Breast epithelium (tissue), 4 donors: ENCODE data around the gene UGT1A3. TPM values are rescaled to one million over a fixed set of nuclear protein-coding genes. Genes with fewer than 3 reads are reported as not detected.

ENCODE experiments used
- DNase-seq, 2 donors: peaks; one replicate each; pipeline ENCODE4 v3.0.0-alpha.2; 2019; ENCODE audit warnings: low spot score in 2 of 2
- H3K27ac ChIP-seq, 2 donors: fragments of 200-600 bp; sonication (generic) in 1 of 2; one replicate each; pipeline ENCODE4 v1.5.1; 2016 to 2019; ENCODE audit warnings: mild to moderate bottlenecking in 1 of 2
- H3K27me3 ChIP-seq, 2 donors: fragments of 200-600 bp; sonication (generic) in 1 of 2; one replicate each; pipeline versions ENCODE4 v1.5.1 to v1.6.0; 2017 to 2019; ENCODE audit warnings: control low read depth in 1 of 2, mild to moderate bottlenecking in 1 of 2
- H3K36me3 ChIP-seq: fragments of 200-600 bp; one replicate; pipeline ENCODE4 v1.5.1; 2019
- H3K4me1 ChIP-seq, 2 donors: fragments of 200-600 bp; sonication (generic); one replicate each; pipeline ENCODE4 v1.5.1; 2016 to 2019; ENCODE audit warnings: control low read depth in 1 of 2
- H3K4me3 ChIP-seq, 3 donors: fragments of 200-600 bp; sonication (generic); 1 replicate in 2 of 3; 2 replicates in 1 of 3; pipeline ENCODE4 v1.5.1; 2016 to 2019; ENCODE audit warnings: mild to moderate bottlenecking in 3 of 3, moderate library complexity in 2 of 3
- H3K9me3 ChIP-seq, 2 donors: fragments of 200-600 bp; sonication (generic) in 1 of 2; one replicate each; pipeline ENCODE4 v1.5.1; 2016 to 2019; ENCODE audit warnings: control low read depth in 1 of 2
- POLR2A ChIP-seq: fragments of 450-650 bp; IDR thresholded peaks from one replicate; pipeline ENCODE4 v1.6.1; 2016; ENCODE audit warnings: antibody characterized with exemption, mild to moderate bottlenecking, moderate library complexity
- POLR2AphosphoS5 ChIP-seq, 3 donors: sonication (generic); formaldehyde crosslinking; IDR thresholded peaks; one replicate each; pipeline ENCODE4 v1.6.1; 2017; ENCODE audit warnings: antibody characterized with exemption in 3 of 3
- intact Hi-C: fragments of 100-400 bp; cut with DNase I; formaldehyde crosslinking; loops from one replicate; pipeline ENCODE4 v1.15.1; 2023; ENCODE audit warnings: low total_unique reads
- total RNA-seq, 3 donors: library from RNA; depleted of rRNA; stranded (reverse); fragments of >200 nt; gene quantifications; one replicate each; pipeline ENCODE4 v1.1.0, GENCODE V29; 2016
- TF ChIP-seq, protein P1 (sequence below), 3 donors: fragments of 450-650 bp; IDR thresholded peaks; one replicate each; pipeline ENCODE4 v1.5.1; 2016 to 2017; ENCODE audit warnings: antibody characterized with exemption in 3 of 3, mild to moderate bottlenecking in 3 of 3, moderate library complexity in 3 of 3

The UGT1A3 gene
- total RNA-seq, 3 donors from 2014 or later: 0.16 TPM; not detected in 2

DNA sequence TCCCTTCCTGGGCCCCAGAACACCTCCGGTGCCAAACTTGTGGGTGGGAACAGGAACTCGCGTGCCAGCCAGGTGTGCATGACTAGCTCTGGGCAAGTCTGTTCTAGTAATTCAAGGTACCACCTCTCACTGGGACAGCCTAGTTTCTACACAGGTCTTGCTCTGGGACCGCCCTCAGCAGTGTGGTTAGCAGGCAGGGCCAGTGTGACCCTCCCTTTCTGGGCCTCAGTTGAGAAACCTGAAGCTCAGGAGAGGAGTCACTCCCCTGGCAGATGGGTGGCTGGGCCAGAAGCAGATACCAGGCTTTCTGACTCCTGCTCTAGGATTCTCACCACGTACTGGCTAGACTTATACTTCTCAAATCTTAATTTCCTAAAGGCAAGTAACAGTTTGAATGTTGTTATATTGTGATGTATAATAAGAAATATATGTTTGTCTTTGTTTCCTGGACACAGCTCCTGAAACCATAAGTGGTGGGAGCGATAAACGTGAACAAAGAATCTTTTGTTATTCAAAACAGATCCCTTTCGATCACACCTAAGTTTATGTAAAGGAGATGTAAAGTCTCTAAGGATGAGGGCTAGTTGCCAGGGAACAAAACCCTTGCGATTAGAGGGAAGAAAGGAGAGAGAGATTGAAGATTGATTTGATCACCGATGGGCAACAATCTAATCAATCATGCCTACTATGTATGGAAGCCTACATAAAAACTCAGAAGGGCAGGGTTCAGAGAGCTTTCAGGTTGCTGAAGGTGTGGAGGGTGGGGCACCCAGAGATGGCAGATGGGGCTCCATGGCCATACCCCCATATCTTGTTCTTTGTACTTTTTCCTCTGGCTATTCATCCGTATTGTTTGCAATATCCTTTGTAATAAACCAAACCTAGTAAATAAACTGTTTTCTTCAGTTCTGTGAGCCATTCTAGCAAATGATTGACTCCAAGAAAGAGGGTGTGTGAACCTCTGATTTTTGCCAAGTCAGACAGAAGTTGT lies 37.1 kb upstream of the UGT1A3 start:
- Histone ChIP-seq H3K4me1 (no peaks in the 10 kb centered on the region), H3K27ac (no peak overlapping the region), H3K4me3 (no peak overlapping the region), H3K36me3 (no peaks in the 10 kb centered on the region), H3K9me3 (no peaks in the 10 kb centered on the region), H3K27me3 (no peaks in the 10 kb centered on the region)
- intact Hi-C loops: no loop called here
- peak in 1 of 2 donors; percentile 25 for DNase-seq
- TF ChIP-seq POLR2A (no peak), POLR2AphosphoS5 (IDR thresholded peaks at IDR 0.05) (no peak)
- TF ChIP-seq, protein P1, sequence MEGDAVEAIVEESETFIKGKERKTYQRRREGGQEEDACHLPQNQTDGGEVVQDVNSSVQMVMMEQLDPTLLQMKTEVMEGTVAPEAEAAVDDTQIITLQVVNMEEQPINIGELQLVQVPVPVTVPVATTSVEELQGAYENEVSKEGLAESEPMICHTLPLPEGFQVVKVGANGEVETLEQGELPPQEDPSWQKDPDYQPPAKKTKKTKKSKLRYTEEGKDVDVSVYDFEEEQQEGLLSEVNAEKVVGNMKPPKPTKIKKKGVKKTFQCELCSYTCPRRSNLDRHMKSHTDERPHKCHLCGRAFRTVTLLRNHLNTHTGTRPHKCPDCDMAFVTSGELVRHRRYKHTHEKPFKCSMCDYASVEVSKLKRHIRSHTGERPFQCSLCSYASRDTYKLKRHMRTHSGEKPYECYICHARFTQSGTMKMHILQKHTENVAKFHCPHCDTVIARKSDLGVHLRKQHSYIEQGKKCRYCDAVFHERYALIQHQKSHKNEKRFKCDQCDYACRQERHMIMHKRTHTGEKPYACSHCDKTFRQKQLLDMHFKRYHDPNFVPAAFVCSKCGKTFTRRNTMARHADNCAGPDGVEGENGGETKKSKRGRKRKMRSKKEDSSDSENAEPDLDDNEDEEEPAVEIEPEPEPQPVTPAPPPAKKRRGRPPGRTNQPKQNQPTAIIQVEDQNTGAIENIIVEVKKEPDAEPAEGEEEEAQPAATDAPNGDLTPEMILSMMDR (IDR thresholded peaks at IDR 0.05): no peak

DNA sequence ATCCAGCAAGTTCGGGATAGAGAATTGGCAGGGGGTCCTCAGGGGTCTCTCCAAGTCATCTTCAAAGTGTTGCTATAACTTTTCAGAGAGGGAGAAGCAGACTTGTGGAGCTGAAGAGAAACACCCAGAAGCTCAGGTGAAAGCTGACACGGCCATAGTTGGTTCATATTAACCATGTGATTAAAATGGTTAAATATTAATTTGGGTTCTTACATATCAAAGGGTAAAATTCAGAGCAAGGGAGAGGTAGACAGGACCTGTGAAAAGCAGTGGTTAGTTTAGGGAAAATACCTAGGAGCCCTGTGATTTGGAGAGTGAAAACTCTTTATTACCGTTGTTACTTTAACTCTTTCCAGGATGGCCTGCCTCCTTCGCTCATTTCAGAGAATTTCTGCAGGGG lies 36.2 kb upstream of the UGT1A3 start, which contains the start of gene UGT1A6:
Gene UGT1A6 (plus strand): TSS at position 243 of the 400 bp plus-strand sequence. CDS start 115 bp downstream, at position 358.
- H3K36me3 ChIP-seq: no peaks in the 10 kb centered on the region
- H3K9me3 ChIP-seq: no peaks in the 10 kb centered on the region
- TF ChIP-seq, protein P1 (IDR thresholded peaks at IDR 0.05): no peak
- TF ChIP-seq POLR2AphosphoS5 (IDR thresholded peaks at IDR 0.05) (no peak), POLR2A (no peak)
- intact Hi-C loops: no loop called here
- no peak for DNase-seq
- H3K27ac ChIP-seq: no peak within 1 kb of the TSS
- H3K27me3 ChIP-seq: no peaks in the 10 kb centered on the region
- no peaks in the 10 kb centered on the region for H3K4me1 ChIP-seq
- no peak within 1 kb of the TSS for H3K4me3 ChIP-seq

DNA sequence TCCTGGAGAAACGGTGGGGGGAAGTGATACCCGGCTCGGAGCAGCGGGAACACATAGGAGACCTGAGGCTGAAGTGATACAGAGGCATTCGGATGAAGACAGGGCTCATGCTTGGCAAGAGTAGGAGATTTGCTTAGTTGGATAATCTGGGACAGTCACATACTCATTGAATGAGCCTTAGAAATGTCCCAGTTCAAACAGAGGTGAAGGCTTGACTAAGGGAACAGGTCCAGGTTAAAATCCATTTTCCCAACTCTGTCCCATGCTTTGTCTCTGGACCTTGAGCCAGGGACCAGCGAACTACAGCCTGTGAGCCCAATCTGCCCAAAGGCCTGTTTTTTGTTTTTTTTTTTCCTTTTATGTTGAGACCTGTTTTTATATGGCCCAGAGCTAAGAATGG lies 34.9 kb upstream of the UGT1A3 start:
- Histone ChIP-seq H3K36me3 (no peaks in the 10 kb centered on the region), H3K9me3 (no peaks in the 10 kb centered on the region), H3K27ac (no peak overlapping the region), H3K4me3 (no peak overlapping the region), H3K4me1 (no peaks in the 10 kb centered on the region), H3K27me3 (no peaks in the 10 kb centered on the region)
- DNase-seq: no peak
- intact Hi-C loops: no loop called here
- TF ChIP-seq, protein P1 (IDR thresholded peaks at IDR 0.05): no peak
- TF ChIP-seq POLR2A: no peak
- TF ChIP-seq POLR2AphosphoS5 (IDR thresholded peaks at IDR 0.05): no peak

DNA sequence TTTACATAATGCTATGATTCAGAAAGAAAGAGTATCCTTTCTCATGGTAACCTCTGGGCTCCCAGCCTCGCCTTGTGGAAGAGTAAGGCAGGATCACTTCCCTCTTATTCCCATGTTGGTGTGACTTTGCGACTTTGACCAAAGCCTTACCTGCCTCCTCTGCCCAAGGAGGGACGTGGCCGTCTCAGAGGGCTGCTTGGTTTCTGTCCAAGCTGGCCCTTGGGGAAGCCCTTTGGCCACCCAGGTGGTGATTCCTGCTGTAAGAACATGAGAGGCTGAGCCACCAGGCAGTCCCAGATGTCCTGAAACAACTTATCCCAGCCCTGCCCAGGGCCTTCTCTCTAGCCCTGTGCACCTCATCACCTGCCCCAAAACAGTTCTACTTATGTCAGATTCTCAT lies 30.1 kb upstream of the UGT1A3 start:
- TF ChIP-seq POLR2AphosphoS5 (IDR thresholded peaks at IDR 0.05) (no peak), POLR2A (no peak)
- TF ChIP-seq, protein P1 (IDR thresholded peaks at IDR 0.05): no peak
- no peak overlapping the region for H3K4me3 ChIP-seq
- no peaks in the 10 kb centered on the region for H3K9me3 ChIP-seq
- H3K4me1 ChIP-seq: no peaks in the 10 kb centered on the region
- no peaks in the 10 kb centered on the region for H3K36me3 ChIP-seq
- no peak for DNase-seq
- intact Hi-C loops: no loop called here
- H3K27ac ChIP-seq: no peak overlapping the region
- H3K27me3 ChIP-seq: no peaks in the 10 kb centered on the region

DNA sequence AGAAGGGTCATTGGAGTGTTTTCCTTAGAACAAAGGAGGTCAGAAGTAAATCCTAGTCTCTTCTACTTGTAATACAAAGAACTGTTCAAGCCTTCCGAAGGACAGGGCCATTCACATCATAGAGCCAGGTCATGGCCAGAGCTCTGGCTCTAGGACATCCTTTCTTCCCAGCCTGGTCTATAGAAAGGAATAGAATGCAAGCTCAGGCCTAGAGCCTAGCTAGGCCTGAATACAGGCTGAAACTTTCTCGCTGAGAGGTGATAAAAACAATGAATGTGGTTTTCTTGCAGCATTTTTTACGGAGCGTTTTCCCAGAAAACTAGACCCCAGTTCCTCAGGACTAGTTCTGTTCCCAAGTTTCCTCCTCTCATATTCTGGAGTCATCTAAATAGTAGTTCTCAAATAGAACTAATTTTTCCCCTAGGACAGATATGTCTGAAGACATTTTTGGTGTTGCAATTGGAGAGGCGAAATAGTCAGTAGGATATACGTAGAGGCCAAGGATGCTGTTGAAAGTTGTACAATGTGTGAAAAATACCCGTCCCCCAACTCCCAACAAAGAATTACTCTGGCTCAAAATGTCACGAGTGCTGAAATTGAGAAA lies 29.3 kb upstream of the UGT1A3 start:
- Histone ChIP-seq H3K27me3 (no peaks in the 10 kb centered on the region), H3K27ac (no peak overlapping the region), H3K4me1 (no peaks in the 10 kb centered on the region), H3K4me3 (no peak overlapping the region), H3K9me3 (no peaks in the 10 kb centered on the region), H3K36me3 (no peaks in the 10 kb centered on the region)
- no peak for DNase-seq
- intact Hi-C loops: no loop called here
- TF ChIP-seq, protein P1 (IDR thresholded peaks at IDR 0.05): no peak
- TF ChIP-seq POLR2AphosphoS5 (IDR thresholded peaks at IDR 0.05) (no peak), POLR2A (no peak)
